Activated CD4-positive, alpha-beta T cell treated with anti-CD3 and anti-CD28 coated beads, Interleukin-2, amount 50 U/mL, for 1 hour (primary cell): Measurements from ENCODE around the gene GNG14.
"Not testable (repeated sequence)": the region's sequence is repeated elsewhere in the genome, so short reads cannot be mapped to it uniquely, and the experiment has no call there.

ENCODE experiments used
- DNase-seq: peaks from one replicate; pipeline ENCODE4 v3.0.0-alpha.2; 2020

The GNG14 gene

DNA sequence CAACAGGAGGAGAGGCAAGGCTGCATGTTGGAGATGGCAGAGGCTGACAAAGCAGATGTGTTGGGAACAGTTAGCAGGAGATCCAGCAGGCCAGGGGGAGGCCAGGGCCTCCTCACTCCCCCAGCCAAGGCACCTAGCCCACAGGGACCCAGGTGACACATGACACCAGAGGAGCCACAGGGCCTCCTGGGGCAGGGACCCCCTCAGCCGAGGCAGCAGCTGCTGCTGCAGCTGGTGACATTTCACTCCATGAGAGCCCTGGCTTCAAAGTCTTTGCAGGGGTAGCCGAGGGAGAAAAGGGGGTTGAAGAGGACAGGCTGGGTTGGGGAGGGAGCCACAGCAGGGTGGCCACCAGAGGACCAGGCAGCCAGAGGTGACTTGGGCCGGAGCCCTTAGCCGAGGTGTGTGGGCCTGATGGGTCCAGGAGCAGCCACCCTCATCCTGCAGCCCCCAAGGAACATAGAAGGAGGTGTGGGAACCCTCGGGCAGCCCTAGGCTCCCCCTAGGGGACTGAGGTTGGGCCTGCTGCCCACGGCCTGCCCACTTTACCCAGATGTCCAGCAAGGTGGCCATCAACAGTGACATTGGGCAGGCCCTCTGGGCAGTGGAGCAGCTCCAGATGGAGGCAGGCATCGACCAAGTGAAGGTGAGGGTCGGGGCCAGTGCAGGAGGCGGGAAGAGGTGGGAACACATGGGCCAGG lies at the start of gene GNG14:
GNG14 (plus strand) TSS at position 503 of the 701 bp plus-strand sequence; CDS start at position 554, 51 bp downstream.
- DNase-seq: no peak

DNA sequence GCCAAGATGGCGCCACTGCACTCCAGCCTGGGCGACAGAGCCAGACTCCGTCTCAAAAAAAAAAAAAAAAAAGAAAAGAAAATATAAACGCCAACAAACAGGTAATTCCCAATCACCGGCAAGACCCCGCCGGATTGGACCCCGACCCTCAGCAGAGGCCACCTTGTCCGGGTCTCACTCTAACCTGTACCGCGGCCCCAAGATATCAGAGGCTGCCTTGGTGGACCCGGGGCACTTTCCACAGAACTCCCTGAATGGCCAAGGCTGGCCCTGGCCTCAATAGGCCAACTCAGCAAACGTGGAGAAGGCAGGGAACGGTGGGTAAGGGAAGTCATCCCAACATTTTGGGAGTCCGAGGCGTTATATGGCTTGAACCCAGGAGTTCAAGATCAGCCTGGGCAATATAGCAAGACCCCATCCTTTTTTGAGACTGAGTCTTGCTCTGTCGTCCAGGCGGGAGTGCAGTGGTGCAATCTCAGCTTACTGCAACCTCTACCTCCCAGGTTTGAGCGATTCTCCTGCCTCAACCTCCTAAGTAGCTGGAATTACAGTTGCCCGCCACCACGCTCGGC lies 49.1 kb upstream of the GNG14 start:
- DNase-seq: no peak

DNA sequence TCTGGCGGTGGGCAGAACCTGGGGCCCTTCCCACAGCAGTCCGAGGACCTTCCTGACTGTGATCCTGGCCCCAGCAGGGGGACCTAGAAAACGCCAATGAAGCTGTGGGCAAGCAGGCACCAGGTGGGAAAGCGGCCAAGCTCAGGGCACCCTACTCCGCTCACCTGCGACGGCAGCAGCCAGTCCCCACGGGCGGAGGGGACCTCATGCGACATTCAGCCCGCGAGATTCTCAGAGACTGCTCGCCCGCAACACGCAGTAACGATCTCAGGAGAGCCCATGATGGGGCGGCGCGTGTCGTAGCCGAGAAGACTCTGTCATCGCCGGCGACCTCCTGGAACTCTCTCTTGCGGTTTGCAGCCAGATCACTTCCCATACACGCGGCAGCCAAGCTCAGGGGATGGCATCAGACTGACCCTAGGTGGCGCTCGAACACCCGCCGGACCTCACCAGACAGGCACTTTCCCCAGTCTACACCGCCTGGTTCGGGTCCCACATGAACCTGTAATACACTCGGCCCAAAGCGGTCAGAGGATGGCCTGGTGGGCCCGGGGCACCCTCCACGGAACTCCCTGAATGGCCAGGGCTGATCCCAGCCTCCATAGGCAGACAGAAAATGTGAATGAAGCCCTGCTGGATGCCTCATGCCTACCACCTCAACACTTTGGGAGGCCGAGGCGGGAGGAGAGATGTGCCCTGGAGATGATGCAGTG lies 47.7 kb upstream of the GNG14 start:
- DNase-seq: peak; percentile 83

DNA sequence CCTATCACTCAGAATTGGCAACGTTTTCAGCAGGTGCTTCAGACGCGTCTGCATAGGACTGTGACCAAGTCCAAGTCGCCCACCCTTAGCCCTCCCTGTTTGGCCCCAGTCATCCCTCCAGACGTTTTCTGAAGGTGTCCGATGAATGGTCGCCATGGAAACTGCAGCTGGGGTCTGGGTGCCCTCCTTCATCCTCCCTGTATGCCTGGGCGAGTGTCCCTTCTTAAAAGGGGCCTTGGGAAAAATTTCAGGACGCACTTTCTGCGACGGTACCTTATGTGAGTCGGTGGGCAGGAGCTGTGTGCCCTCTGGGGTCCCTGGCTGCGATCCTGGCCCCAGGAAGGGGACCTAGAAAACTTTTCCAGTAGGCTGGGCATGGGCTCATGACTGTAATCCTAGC lies 46.3 kb upstream of the GNG14 start:
- DNase-seq: no peak

GRCh38 chr19:12642506-12642905 lies 45.3 kb upstream of the GNG14 start:
- DNase-seq: no peak

DNA sequence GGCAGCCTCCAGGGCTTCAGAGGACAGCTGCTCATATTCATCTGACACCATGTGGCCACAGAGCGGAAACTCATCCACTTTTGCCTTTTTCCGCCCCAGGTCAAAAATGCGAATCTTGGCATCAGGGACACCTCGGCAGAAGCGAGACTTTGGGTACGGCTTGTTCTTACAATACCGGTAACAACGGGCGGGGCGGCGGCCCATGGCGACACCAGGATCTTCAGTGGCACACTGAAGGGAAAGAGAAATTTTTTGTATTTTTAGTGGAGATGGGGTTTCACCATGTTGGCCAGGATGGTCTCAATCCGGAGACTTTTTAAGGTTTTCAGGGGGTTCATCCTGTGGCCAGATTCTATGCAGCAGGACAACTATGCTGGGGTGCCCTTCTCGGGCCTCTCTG lies 44.1 kb upstream of the GNG14 start:
- not testable (repeated sequence) for DNase-seq

DNA sequence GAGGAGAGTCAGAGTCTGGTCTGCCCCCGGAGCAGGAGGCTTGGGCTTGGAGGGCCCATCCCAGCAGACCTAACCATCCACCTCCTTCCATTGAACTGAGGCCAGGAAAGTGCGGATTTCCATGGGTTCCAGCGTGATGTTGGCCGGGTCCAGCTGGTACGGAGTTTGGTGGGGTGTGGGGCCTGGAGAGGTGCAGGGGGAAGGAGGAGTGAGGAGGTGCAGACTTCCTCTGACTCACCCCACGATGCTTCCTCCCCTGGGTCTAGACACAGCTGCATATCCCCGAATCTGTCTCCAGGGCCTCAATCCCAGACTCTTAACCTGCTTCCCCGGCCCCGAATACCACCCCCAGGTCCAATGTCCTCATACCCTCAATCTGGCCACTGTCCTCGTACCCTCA lies 41.2 kb upstream of the GNG14 start:
- no peak for DNase-seq

DNA sequence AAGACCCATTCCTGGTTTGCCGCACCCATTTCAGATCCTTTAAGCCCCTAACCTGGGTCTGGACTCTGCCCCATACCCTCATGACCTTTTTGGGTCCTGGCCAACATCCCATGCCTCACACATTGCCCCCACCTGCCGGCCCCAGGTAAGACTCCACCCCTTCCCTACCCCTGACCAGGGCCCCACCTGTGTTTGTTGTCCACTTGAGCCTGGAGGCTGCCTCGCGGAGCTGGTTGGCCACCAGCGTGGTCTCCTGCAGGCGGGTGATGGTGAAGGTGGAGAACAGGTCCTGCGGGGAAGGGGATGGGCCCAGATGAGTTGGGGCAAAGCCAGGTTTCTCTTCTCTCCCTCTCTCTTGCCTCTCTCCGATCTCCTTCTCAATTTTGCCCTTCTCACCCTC lies 40.8 kb upstream of the GNG14 start:
- DNase-seq: no peak

DNA sequence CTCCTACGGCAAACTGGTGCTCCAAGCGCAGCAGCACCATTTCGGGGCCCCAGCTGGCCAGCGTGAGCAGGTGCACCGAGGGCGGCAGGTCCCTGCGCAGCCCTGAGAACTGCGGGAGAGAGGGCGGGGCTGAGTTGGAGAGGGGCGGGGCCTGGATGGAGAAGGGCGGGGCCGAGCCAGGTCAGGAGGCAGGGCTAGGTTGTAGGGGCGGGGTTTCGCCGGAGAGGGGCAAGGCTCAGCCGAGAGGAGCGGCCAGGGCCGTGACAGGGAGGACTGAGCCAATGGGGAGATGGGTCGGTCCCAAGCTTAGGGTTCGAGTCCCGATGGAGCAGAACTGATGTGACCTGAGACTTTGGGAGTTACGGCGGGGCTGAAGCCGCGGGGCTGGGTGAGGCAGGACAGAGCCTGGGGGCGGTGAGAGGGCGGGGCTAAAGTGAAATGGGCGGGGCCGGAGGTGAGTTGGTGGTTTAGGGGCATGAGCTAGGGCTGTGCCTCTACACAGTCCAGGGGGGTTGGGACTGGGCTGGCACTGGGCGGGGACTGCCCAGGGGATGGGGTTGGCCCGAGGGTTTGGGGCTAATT lies 40.2 kb upstream of the GNG14 start:
- no peak for DNase-seq

DNA sequence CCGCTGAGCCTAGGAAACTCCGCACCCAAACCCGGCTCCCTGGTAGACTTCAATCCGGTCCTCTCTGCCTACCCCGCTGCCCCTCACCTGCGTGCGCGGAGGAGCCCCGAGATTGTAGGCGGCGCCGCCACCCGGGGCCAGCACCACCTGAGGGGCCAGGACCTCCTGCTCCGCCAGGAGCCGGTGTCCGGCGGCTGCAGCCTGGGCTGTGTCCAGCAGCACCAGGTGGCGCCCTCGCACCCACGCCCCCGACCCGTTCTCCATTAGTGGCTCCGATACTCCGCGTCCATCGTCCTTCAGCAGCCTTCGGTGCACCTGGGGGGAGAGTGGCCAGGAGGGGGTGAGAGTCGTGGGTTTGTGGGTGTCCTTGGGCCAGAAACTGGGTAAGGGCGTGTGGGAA lies 39.7 kb upstream of the GNG14 start:
- DNase-seq: no peak

DNA sequence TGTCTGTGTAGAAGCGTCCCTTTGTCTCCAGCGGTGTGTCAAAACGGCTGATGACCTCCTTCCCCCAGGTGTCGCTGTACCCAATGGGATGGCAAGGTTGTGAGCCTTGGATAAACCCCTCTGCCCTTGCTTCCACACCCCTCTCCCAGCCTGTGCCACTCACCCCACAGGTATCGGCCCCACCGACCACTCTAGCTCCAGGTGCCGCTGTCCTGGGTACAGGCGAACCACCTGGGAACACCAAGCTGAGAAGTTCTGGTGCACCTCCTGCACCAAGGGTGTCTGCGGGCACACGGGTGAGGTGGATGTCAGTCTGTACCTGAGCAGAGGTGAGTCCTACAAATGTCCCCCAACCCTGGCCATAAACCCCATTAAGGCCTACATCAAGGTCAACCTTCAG lies 37.9 kb upstream of the GNG14 start:
- DNase-seq: no peak

GRCh38 chr19:12652219-12652618 lies 35.6 kb upstream of the GNG14 start:
- DNase-seq: no peak

DNA sequence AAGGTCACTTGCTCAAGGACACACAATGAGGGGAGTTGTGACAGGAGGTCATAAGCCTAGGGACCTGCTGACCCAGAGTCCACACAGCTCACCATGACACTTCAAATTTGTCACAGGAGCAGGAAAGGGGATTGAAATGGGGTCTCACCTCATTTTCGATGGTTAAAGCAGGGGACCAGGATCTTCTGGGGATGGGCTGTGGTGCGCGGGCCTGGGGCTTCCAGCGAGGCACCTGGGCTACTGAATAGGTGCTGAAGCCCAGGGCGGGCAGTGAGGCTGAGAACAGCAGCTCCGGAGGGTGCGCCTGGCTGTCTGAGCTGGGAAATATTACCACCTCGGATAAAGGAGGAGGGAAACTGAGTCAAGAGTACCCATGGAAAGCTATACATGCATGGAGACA lies 32.3 kb upstream of the GNG14 start:
- DNase-seq: no peak

- DNase-seq: no peak
Measured at GRCh38 chr19:12656899-12657571, 30.8 kb upstream of the GNG14 start.

GRCh38 chr19:12657966-12658365 lies 29.8 kb upstream of the GNG14 start:
- DNase-seq: no peak

DNA sequence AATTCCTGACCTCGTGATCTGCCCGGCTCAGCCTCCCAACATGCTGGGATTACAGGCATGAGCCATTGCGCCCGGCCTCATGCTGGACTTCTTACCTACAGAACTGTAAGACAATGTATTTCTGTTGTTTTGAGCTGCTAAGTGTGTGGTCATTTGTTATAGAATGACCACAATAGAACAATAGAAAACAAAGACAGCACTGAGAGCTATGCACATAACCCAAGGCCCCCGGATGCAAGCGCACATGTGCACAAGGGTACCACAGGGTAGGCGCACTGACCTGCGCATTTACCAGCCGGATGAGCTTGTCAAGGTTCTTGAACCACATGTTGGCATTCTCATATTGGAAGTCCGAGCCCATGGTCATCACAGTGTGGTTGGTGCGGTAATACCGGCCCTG lies 26.8 kb upstream of the GNG14 start:
- no peak for DNase-seq

GRCh38 chr19:12664406-12665280 lies 23.2 kb upstream of the GNG14 start:
- DNase-seq: no peak

DNA sequence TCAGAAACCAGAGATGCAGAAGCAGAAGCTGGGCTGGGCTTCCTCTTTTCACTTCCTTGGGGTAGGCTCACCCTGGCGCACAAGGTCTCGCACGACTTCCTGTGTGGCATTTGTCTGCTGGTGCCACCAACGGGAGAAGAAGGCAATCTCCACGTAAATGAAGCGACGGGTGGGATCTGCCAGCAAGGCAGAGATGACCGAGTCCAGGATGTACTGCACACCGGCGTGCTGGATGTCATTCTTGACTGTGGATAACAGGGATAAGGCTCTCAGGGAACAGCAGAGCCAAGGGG lies 22.6 kb upstream of the GNG14 start:
- DNase-seq: peak; percentile 52

- DNase-seq: no peak
Measured at GRCh38 chr19:12665671-12666264, 22.0 kb upstream of the GNG14 start.

DNA sequence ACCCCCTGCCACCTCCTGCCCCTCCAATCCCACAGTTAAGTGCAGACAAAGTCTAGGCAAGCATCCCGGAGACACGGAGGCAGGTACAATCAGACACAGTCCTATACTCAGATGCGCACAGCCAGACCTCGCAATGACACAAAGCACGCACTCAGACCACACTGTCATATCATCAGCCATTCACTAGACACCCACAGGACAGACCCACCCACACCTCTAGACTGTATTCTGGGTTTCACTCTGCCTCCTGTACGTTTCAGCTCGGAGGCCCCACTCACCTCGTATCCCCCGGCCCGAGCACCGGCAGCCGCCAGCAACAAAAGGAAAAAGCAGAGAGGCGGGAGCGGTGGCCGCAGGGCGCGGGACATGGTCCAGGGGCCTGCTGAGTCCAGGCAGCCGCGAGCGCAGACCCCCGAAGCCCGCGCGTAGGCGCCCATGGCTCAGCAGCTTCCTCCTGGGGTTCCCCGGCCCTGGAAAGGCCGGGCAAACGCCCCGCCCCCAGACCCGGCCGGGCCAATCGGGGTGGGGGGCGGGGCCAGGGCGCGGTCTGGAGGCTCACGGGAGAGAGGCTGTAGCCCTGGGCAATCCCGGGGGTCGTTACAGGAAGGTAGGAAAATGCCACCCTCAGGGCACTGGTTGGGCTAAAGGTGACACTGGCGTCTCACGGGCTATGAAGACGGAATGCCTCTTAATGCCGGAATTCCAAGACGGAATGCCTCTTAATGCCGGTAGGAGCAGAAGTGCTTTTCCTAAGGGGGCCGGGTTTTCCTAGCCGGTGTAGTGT lies 21.3 kb upstream of the GNG14 start, which contains the start of the genes MAN2B1 and WDR83:
MAN2B1 (minus strand) TSS at position 478 of the 784 bp plus-strand sequence; CDS start at position 437, 41 bp downstream.
WDR83 (plus strand) TSS at position 543 of the 784 bp plus-strand sequence. CDS start 2,984 bp downstream, outside the sequence.
- peak; percentile 74 for DNase-seq

DNA sequence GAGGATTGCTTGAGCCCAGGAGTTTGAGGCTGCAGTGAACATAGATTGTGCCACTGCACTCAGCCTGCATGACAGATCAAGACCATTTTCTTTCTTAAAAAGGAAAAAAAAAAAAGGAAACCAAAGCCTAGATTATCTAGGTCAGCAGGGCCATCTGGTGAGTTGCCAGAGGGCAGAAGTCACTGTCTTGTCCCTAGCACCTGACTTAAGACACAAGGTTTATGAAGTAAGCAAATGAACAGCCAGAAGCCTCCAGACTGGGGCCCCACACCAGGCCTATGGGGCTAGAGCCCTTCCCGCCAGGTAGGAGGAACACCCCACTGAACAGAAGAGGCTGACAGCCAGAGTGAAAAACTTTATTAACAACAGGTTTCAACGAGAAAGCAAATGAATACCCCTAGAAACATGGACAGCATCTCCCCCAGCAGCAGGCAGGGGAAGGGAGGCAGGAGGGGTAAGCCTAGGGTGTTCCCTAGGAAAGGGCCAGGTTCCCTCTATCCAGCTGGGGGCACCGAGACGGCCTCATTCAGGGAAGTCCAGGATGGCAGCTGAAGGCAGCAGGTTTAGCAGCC lies 20.0 kb upstream of the GNG14 start:
- no peak for DNase-seq
